T-helper 2 cell treated with Interferon-gamma antibody and Interleukin-4, amounts not matched to agents 100 ng/mL and 5 ng/mL, for 36 hours (primary cell): Measurements from ENCODE around the gene MAST1. TPM values are rescaled to one million over a fixed set of nuclear protein-coding genes. Genes with fewer than 3 reads are reported as not detected.

Source experiments
- intact Hi-C: fragments of 100-400 bp; cut with micrococcal nuclease; formaldehyde crosslinking; loops from one replicate; pipeline ENCODE4 v1.15.1; 2023
- total RNA-seq: library from RNA; stranded (reverse); gene quantifications from 2 replicates; pipeline ENCODE4 v1.2.3, GENCODE V29; 2022

Gene MAST1
- total RNA-seq, 1 donor from 2014 or later, result 1.0 TPM

- intact Hi-C loops, result no loop called here
These were observed 29.1 kb downstream of the MAST1 start for GRCh38 chr19:12867120-12868099.

GRCh38 chr19:12868540-12869112 lies 30.3 kb downstream of the MAST1 start:
- intact Hi-C loops, result no loop called here

GRCh38 chr19:12871681-12872080 lies 33.4 kb downstream of the MAST1 start:
- intact Hi-C loops, result no loop called here

- intact Hi-C loops, result no loop called here
These were observed 33.9 kb downstream of the MAST1 start for GRCh38 chr19:12872255-12872654.

GRCh38 chr19:12872941-12873890 lies 34.9 kb downstream of the MAST1 start:
- intact Hi-C loops, result no loop called here

- intact Hi-C loops, result no loop called here
These were observed 35.8 kb downstream of the MAST1 start for GRCh38 chr19:12873891-12874745.

GRCh38 chr19:12875086-12875485 lies 36.8 kb downstream of the MAST1 start:
- intact Hi-C loops, result no loop called here

GRCh38 chr19:12880551-12881171 lies 42.3 kb downstream of the MAST1 start:
- intact Hi-C loops, result loop anchor here (5.0 kb wide), 1 partner anchor 37 kb away; the partner anchor contains the start of gene SYCE2

GRCh38 chr19:12881172-12881808 lies 43.0 kb downstream of the MAST1 start, which contains the start of gene DNASE2:
DNASE2 (minus strand) TSS chr19:12881449; CDS start chr19:12881375, 74 bp downstream.
- intact Hi-C loops, result loop anchor here (5.0 kb wide), 1 partner anchor 36 kb away; the partner anchor contains the start of gene SYCE2

GRCh38 chr19:12882589-12882988 lies 44.3 kb downstream of the MAST1 start:
- intact Hi-C loops, result loop anchor here (5.0 kb wide), 1 partner anchor 35 kb away; the partner anchor contains the start of gene SYCE2

- intact Hi-C loops, result loop anchor here (5.0 kb wide), 1 partner anchor 33 kb away; the partner anchor contains the start of gene SYCE2
These were observed 45.9 kb downstream of the MAST1 start for GRCh38 chr19:12884202-12884601.

GRCh38 chr19:12884627-12884925 lies 46.3 kb downstream of the MAST1 start:
- intact Hi-C loops, result loop anchor here (5.0 kb wide), 1 partner anchor 33 kb away; the partner anchor contains the start of gene SYCE2

- intact Hi-C loops, result loop anchor here (1.0 to 5.0 kb wide), 2 partner anchors 32 to 80 kb away; partner anchors contain the start of gene SYCE2
These were observed 46.8 kb downstream of the MAST1 start for GRCh38 chr19:12884926-12885748.

GRCh38 chr19:12885749-12886650 lies 47.7 kb downstream of the MAST1 start:
- intact Hi-C loops, result loop anchor here (1.0 kb wide), 1 partner anchor 79 kb away; no protein-coding TSS in a partner anchor

GRCh38 chr19:12886651-12886968 lies 48.3 kb downstream of the MAST1 start:
- intact Hi-C loops, result no loop called here

- intact Hi-C loops, result no loop called here
These were observed 48.8 kb downstream of the MAST1 start, which contains the start of gene KLF1 for GRCh38 chr19:12886969-12887747. KLF1 (minus strand) TSS chr19:12887201; CDS start chr19:12887140, 61 bp downstream.
